Osteocyte (in vitro differentiated cells): ENCODE data around the gene SHISA8. TPM values are rescaled to one million over a fixed set of nuclear protein-coding genes. Genes with fewer than 3 reads are reported as not detected.

ENCODE experiments used
- DNase-seq: peaks from one replicate; pipeline ENCODE4 v3.0.0; 2021; ENCODE audit warnings: mixed read lengths; ENCODE audit not compliant: unreplicated experiment; ENCODE audit errors: extremely low spot score
- H3K27ac Mint-ChIP-seq: one replicate; pipeline ENCODE4 v1.8.0; 2021; ENCODE audit warnings: mild to moderate bottlenecking, mixed read lengths; ENCODE audit not compliant: unreplicated experiment
- H3K27me3 Mint-ChIP-seq: one replicate; pipeline ENCODE4 v1.8.0; 2021; ENCODE audit warnings: mixed read lengths; ENCODE audit not compliant: unreplicated experiment
- H3K36me3 Mint-ChIP-seq: one replicate; pipeline ENCODE4 v1.8.0; 2021; ENCODE audit warnings: mixed read lengths; ENCODE audit not compliant: unreplicated experiment
- H3K4me1 Mint-ChIP-seq: one replicate; pipeline ENCODE4 v1.8.0; 2021; ENCODE audit warnings: mixed read lengths; ENCODE audit not compliant: unreplicated experiment
- H3K4me3 Mint-ChIP-seq: one replicate; pipeline ENCODE4 v1.8.0; 2021; ENCODE audit warnings: mild to moderate bottlenecking, moderate library complexity, mixed read lengths; ENCODE audit not compliant: unreplicated experiment
- H3K9me3 Mint-ChIP-seq: one replicate; pipeline ENCODE4 v1.8.0; 2021; ENCODE audit warnings: mixed read lengths; ENCODE audit not compliant: unreplicated experiment
- CTCF ChIP-seq: fragments of 200-600 bp; sonication (generic); IDR thresholded peaks from 2 replicates; pipeline ENCODE4 v1.5.0; 2021; ENCODE audit warnings: antibody characterized with exemption, mild to moderate bottlenecking, moderate library complexity
- total RNA-seq: library from RNA; stranded (reverse); gene quantifications from 2 replicates; pipeline ENCODE4 v1.2.1, GENCODE V29; 2021

SHISA8 gene
- total RNA-seq, 1 donor from 2014 or later: not detected

GRCh38 chr22:41900652-41901312, 14.1 kb downstream of the SHISA8 start:
- H3K4me1 Mint-ChIP-seq: no peaks in the 10 kb centered on the region
- peaks cover 30% of the 10 kb centered on the region for H3K36me3 Mint-ChIP-seq
- H3K27me3 Mint-ChIP-seq: no peaks in the 10 kb centered on the region
- H3K9me3 Mint-ChIP-seq: no peaks in the 10 kb centered on the region
- no peak for DNase-seq
- no peak for TF ChIP-seq CTCF
- no peak overlapping the region for H3K27ac Mint-ChIP-seq
- no peak overlapping the region for H3K4me3 Mint-ChIP-seq

GRCh38 chr22:41899992-41900651, 14.8 kb downstream of the SHISA8 start:
- peaks cover 26% of the 10 kb centered on the region for H3K36me3 Mint-ChIP-seq
- DNase-seq: no peak
- H3K9me3 Mint-ChIP-seq: no peaks in the 10 kb centered on the region
- no peaks in the 10 kb centered on the region for H3K4me1 Mint-ChIP-seq
- no peak overlapping the region for H3K4me3 Mint-ChIP-seq
- no peak for TF ChIP-seq CTCF
- H3K27me3 Mint-ChIP-seq: no peaks in the 10 kb centered on the region
- no peak overlapping the region for H3K27ac Mint-ChIP-seq

- TF ChIP-seq CTCF: no peak
- H3K27me3 Mint-ChIP-seq: no peaks in the 10 kb centered on the region
Measured at GRCh38 chr22:41899110-41899509, 15.8 kb downstream of the SHISA8 start.

GRCh38 chr22:41898645-41899044, 16.2 kb downstream of the SHISA8 start:
- Mint-ChIP-seq H3K36me3 (peaks cover 26% of the 10 kb centered on the region), H3K4me1 (no peaks in the 10 kb centered on the region), H3K9me3 (no peaks in the 10 kb centered on the region), H3K27ac (no peak overlapping the region), H3K27me3 (no peaks in the 10 kb centered on the region), H3K4me3 (no peak overlapping the region)
- no peak for TF ChIP-seq CTCF
- no peak for DNase-seq

More at GRCh38 chr22:41899110-41899509, 15.8 kb downstream of the SHISA8 start:
- no peak for DNase-seq
- no peaks in the 10 kb centered on the region for H3K4me1 Mint-ChIP-seq
- H3K36me3 Mint-ChIP-seq: peaks cover 27% of the 10 kb centered on the region
- H3K4me3 Mint-ChIP-seq: no peak overlapping the region
- no peaks in the 10 kb centered on the region for H3K9me3 Mint-ChIP-seq
- H3K27ac Mint-ChIP-seq: no peak overlapping the region

GRCh38 chr22:41893591-41894375, 21.1 kb downstream of the SHISA8 start:
- no peak overlapping the region for H3K4me3 Mint-ChIP-seq
- no peaks in the 10 kb centered on the region for H3K4me1 Mint-ChIP-seq
- no peaks in the 10 kb centered on the region for H3K27me3 Mint-ChIP-seq
- H3K36me3 Mint-ChIP-seq: peaks cover 40% of the 10 kb centered on the region
- no peak for TF ChIP-seq CTCF
- no peak overlapping the region for H3K27ac Mint-ChIP-seq
- no peak for DNase-seq
- H3K9me3 Mint-ChIP-seq: no peaks in the 10 kb centered on the region
